CD4-positive, alpha-beta T cell treated with Interleukin-2 at 100 ng/mL for 4 hours (primary cell): ENCODE data around the gene SYPL1.

ENCODE experiments used
- DNase-seq: peaks from one replicate; pipeline ENCODE4 v3.0.0-alpha.2; 2020; ENCODE audit warnings: low spot score

The SYPL1 gene

GRCh38 chr7:106050002-106050745 lies 61.9 kb downstream of the SYPL1 start:
- DNase-seq = no peak

GRCh38 chr7:106049139-106049752 lies 62.9 kb downstream of the SYPL1 start:
- no peak for DNase-seq

DNA sequence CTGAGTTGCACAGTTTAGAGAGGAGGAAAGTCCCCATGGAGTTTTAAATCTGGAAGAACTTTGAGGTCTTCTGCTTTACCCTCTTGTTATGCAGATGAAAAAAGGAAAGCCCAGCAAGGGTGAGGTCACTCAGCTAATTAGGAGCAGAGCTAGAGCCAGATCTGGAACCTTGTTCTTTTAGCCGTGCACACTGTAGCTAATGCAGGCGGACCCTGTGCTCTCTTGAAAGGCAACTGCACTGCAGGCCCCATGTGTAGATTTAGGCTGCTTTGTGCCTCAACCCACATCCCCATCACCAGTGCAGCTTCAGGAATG lies 63.4 kb downstream of the SYPL1 start:
- DNase-seq = no peak

- no peak for DNase-seq
Observed at GRCh38 chr7:106047818-106048705, 64.0 kb downstream of the SYPL1 start.

GRCh38 chr7:106047184-106047583 lies 64.9 kb downstream of the SYPL1 start:
- no peak for DNase-seq

DNA sequence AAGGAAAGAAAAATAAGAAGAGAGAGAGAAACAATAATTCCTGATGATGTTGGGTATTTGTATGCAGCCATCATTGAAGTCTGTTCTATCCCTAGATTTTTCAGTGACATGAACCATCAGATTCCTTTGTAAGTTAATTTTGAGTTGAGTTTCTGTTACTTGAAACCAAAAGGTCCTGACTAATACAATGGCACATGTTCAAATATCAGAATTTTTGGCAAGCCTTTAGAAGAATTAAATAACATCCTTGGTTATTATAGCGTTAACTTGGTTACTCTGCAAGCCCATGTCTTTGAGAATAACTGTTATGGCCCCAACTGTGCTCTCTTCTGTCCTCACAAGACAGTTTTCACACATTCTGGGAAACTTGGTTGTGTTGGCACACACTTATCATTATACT lies 66.5 kb downstream of the SYPL1 start:
- DNase-seq = no peak

DNA sequence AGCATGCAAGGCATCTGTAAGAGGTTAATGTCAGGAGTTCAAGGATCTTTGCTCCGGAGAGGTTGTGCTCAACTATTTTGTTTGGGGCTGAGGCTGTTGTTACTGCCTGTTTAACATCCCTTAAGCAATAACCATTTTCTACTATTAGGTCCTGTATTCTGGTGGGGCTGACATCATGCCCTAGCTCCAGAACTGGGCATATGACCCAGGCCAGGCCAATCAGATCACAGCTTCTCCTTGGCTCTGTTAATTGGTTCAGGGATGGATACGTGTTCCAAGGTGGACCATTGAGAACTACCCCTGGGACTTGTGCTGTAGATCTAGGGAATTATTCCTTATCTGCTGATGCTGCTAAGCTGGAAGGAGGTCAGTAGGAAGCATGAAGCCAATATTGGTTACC lies 67.0 kb downstream of the SYPL1 start:
- no peak for DNase-seq

- no peak for DNase-seq
Observed at GRCh38 chr7:106042196-106042611, 69.9 kb downstream of the SYPL1 start.

- DNase-seq = peak; percentile 31
Observed at GRCh38 chr7:106041140-106041717, 70.9 kb downstream of the SYPL1 start.
